Natural killer cell (primary cell): ENCODE results near the gene LEMD1. TPM values are rescaled to one million over a fixed set of nuclear protein-coding genes. Genes with fewer than 3 reads are reported as not detected.

Experiments used
- ATAC-seq, 3 donors: fragments of 150-1000 bp in 2 of 3; fragments of 200-7000 bp in 1 of 3; cut with Tn5 transposase; 1 replicate in 1 of 3; 2 replicates in 2 of 3; pipeline ENCODE4 v1.10.0; 2021; ENCODE audit warnings: mild to moderate bottlenecking in 2 of 3, moderate library complexity in 2 of 3
- DNase-seq, 2 donors: peaks; one replicate each; pipeline versions ENCODE4 v3.0.0 to v3.0.0-alpha.2; 2013 to 2021; ENCODE audit warnings: mixed read lengths in 1 of 2
- H3K27ac ChIP-seq: one replicate; pipeline ENCODE4 v1.5.1; 2013; ENCODE audit warnings: mild to moderate bottlenecking, low read length
- H3K27me3 ChIP-seq: one replicate; pipeline ENCODE4 v1.6.1; 2013; ENCODE audit warnings: low read length; ENCODE audit not compliant: control insufficient read depth, insufficient read depth
- H3K36me3 ChIP-seq: one replicate; pipeline ENCODE4 v1.6.1; 2013; ENCODE audit warnings: low read length; ENCODE audit not compliant: control insufficient read depth, insufficient read depth
- H3K4me1 ChIP-seq: one replicate; pipeline ENCODE4 v1.6.1; 2013; ENCODE audit warnings: low read length; ENCODE audit not compliant: control insufficient read depth, insufficient read depth
- H3K4me3 ChIP-seq: one replicate; pipeline ENCODE4 v1.5.1; 2013; ENCODE audit warnings: low read length
- H3K9me3 ChIP-seq: one replicate; pipeline ENCODE4 v1.6.1; 2013; ENCODE audit warnings: low read length; ENCODE audit not compliant: control insufficient read depth, insufficient read depth
- H3K27ac Mint-ChIP-seq, 2 donors: one replicate each; pipeline ENCODE4 v1.8.0; 2022; ENCODE audit warnings: mild to moderate bottlenecking in 2 of 2, mixed read lengths in 2 of 2, moderate library complexity in 1 of 2
- H3K27me3 Mint-ChIP-seq, 2 donors: one replicate each; pipeline ENCODE4 v1.8.0; 2022; ENCODE audit warnings: low read depth in 2 of 2, mixed read lengths in 2 of 2
- H3K36me3 Mint-ChIP-seq: one replicate; pipeline ENCODE4 v1.8.0; 2022; ENCODE audit warnings: mixed read lengths
- H3K4me1 Mint-ChIP-seq, 2 donors: one replicate each; pipeline ENCODE4 v1.8.0; 2022; ENCODE audit warnings: mixed read lengths in 2 of 2
- H3K4me3 Mint-ChIP-seq: one replicate; pipeline ENCODE4 v1.8.0; 2022; ENCODE audit warnings: mild to moderate bottlenecking, moderate library complexity, mixed read lengths
- H3K9me3 Mint-ChIP-seq, 2 donors: one replicate each; pipeline ENCODE4 v1.8.0; 2022; ENCODE audit warnings: mixed read lengths in 2 of 2
- WGBS: methylation state at CpG from one replicate; pipeline ENCODE4 v1.1.7; 2013; ENCODE audit warnings: missing lambda C conversion rate; ENCODE audit not compliant: insufficient coverage; 5-methylcytosine and 5-hydroxymethylcytosine counted together
- intact Hi-C: fragments of 100-400 bp; cut with micrococcal nuclease; formaldehyde crosslinking; loops from one replicate; pipeline ENCODE4 v1.14.2; 2022
- total RNA-seq, 4 donors: library from RNA; stranded (reverse); fragments of 120-200 nt in 1 of 4; gene quantifications; one replicate each; pipeline versions ENCODE4 v1.2.3 to v1.2.4, GENCODE V29; 2013 to 2022
- TF ChIP-seq, protein P1 (sequence below): fragments of 200-600 bp; IDR thresholded peaks from one replicate; pipeline ENCODE4 v1.8.0; 2022; ENCODE audit warnings: antibody characterized with exemption

LEMD1 gene
- total RNA-seq, 3 donors from 2014 or later (not counting 1 experiment from before 2014, with no cell fraction given): not detected

DNA sequence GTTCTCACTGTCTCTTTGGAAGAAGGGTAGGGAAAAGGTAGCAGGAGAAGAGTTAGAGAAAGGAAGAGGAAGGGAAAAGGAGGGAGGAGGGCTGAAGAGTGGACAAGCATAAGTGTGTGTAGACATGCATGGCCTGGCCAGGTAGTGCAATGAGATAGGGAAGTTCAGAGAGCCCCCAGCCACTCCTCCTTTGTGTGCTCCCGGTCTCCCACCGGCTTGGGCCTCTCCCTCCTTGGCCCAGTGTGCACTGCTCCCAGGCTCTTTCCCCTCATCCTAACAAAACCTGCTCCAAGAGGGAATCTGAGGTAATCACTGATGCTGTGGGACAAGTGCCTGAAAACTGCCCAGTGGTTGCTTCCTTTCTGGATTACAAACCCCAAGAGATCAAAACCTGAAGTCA, 10.3 kb upstream of the LEMD1 start:
- ATAC-seq: no peak
- Mint-ChIP-seq H3K36me3 (no peaks in the 10 kb centered on the region), H3K4me3 (no peak overlapping the region), H3K27me3 (peaks cover 21 to 24% of the 10 kb centered on the region in 2 donors), H3K9me3 (no peaks in the 10 kb centered on the region), H3K27ac (no peak overlapping the region), H3K4me1 (peaks cover 11 to 12% of the 10 kb centered on the region in 2 donors)
- Histone ChIP-seq H3K4me1 (peaks cover 25% of the 10 kb centered on the region), H3K4me3 (no peak overlapping the region), H3K9me3 (no peaks in the 10 kb centered on the region), H3K27me3 (no peaks in the 10 kb centered on the region), H3K36me3 (no peaks in the 10 kb centered on the region), H3K27ac (no peak overlapping the region)
- intact Hi-C loops: no loop called here
- WGBS: 82% methylated on average over 2 of the region's 2 CpGs
- no peak for DNase-seq
- TF ChIP-seq, protein P1, sequence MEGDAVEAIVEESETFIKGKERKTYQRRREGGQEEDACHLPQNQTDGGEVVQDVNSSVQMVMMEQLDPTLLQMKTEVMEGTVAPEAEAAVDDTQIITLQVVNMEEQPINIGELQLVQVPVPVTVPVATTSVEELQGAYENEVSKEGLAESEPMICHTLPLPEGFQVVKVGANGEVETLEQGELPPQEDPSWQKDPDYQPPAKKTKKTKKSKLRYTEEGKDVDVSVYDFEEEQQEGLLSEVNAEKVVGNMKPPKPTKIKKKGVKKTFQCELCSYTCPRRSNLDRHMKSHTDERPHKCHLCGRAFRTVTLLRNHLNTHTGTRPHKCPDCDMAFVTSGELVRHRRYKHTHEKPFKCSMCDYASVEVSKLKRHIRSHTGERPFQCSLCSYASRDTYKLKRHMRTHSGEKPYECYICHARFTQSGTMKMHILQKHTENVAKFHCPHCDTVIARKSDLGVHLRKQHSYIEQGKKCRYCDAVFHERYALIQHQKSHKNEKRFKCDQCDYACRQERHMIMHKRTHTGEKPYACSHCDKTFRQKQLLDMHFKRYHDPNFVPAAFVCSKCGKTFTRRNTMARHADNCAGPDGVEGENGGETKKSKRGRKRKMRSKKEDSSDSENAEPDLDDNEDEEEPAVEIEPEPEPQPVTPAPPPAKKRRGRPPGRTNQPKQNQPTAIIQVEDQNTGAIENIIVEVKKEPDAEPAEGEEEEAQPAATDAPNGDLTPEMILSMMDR: no peak

GRCh38 chr1:205430696-205431305, 8.9 kb upstream of the LEMD1 start:
- Histone ChIP-seq H3K27ac (no peak overlapping the region), H3K27me3 (no peaks in the 10 kb centered on the region), H3K9me3 (no peaks in the 10 kb centered on the region), H3K36me3 (no peaks in the 10 kb centered on the region), H3K4me1 (peaks cover 13% of the 10 kb centered on the region), H3K4me3 (peak overlapping the region; percentile 12)
- WGBS: 10% methylated on average over 26 of the region's 32 CpGs
- Mint-ChIP-seq H3K4me3 (peak overlapping the region; percentile 75), H3K9me3 (no peaks in the 10 kb centered on the region), H3K27ac (peak overlapping the region in 1 of 2 donors; percentile 27), H3K36me3 (no peaks in the 10 kb centered on the region), H3K27me3 (peaks cover 22 to 32% of the 10 kb centered on the region in 2 donors), H3K4me1 (peaks cover 7% of the 10 kb centered on the region in 2 donors)
- TF ChIP-seq, protein P1: peak; percentile 46
- DNase-seq (peak; percentile 50 to 72), ATAC-seq (peak; percentile 63 to 88 (median 87))
- intact Hi-C loops: no loop called here

DNA sequence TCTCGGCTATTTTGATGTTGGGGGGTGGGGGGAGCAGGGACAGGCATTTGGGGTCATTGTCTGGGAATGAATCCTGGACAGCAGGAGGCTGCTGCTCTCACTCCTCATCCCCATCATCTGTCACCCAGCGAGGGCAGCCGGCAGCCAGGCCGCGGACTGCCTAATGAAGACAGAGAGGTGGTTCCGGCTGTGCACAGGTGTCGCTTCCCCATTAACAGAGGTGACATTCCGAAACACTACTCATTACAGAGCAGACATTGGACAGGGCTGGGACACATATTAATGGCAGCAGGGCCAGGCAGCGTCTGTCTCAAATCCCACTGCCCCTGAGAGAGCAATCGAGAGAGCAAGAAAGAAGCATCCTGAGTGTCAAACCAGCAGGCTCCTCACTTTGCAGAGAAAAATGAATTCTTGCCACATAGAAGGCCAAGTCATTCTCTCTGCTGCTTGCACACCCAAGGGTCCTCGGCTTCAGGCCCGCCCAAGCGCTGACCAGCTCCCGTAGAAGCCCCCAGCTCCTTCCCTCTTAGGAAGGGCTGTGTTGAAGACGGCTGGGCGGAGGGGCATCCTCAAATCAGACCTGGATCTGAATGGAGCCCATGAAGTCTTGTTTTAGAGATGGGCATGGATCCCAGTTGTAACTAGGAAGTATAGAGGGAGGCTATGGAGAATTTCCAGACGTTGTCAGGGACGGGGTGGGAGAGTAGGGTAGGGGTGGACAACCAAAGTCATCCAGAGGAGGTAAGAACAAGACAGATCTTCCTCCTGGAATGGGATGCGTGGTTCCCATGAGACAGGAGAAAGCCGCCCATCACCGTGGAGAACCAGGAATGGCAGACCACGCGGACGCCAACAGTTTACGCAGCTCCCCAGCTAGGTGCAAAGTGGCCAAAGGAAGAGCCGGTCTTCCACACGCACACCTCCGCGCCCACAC, 8.2 kb upstream of the LEMD1 start:
- Mint-ChIP-seq H3K9me3 (no peaks in the 10 kb centered on the region), H3K4me1 (peaks cover 7% of the 10 kb centered on the region in 2 donors), H3K27me3 (peaks cover 14 to 29% of the 10 kb centered on the region in 2 donors), H3K27ac (peak overlapping the region in 1 of 2 donors; percentile 27), H3K36me3 (no peaks in the 10 kb centered on the region), H3K4me3 (peak overlapping the region; percentile 75)
- Histone ChIP-seq H3K4me3 (peak overlapping the region; percentile 5), H3K27ac (no peak overlapping the region), H3K9me3 (no peaks in the 10 kb centered on the region), H3K4me1 (peaks cover 11% of the 10 kb centered on the region), H3K27me3 (no peaks in the 10 kb centered on the region), H3K36me3 (no peaks in the 10 kb centered on the region)
- TF ChIP-seq, protein P1: no peak
- DNase-seq (no peak), ATAC-seq (no peak)
- 71% methylated on average over 28 of the region's 29 CpGs for WGBS
- intact Hi-C loops: no loop called here
